Testis (tissue), 3 donors: ENCODE results near the gene UPK1A. TPM values are rescaled to one million over a fixed set of nuclear protein-coding genes. Genes with fewer than 3 reads are reported as not detected.
A peak's percentile ranks its signal among the peaks of the same experiment; 100 is the strongest.

Experiments
- DNase-seq: peaks from one replicate; pipeline ENCODE4 v3.0.0-alpha.2; 2019
- H3K27ac ChIP-seq, 2 donors: fragments of 200-600 bp; sonication (generic); one replicate each; pipeline ENCODE4 v1.5.1; 2019
- H3K27me3 ChIP-seq: fragments of 200-600 bp; sonication (generic); one replicate; pipeline ENCODE4 v1.5.1; 2019
- H3K36me3 ChIP-seq: fragments of 200-600 bp; sonication (generic); one replicate; pipeline ENCODE4 v1.5.1; 2017; ENCODE audit warnings: low read depth; ENCODE audit errors: missing control alignments
- H3K4me1 ChIP-seq: fragments of 200-600 bp; sonication (generic); one replicate; pipeline ENCODE4 v1.5.1; 2019
- H3K4me3 ChIP-seq, 2 donors: fragments of 200-600 bp; sonication (generic); one replicate each; pipeline ENCODE4 v1.5.1; 2017 to 2019
- H3K9me3 ChIP-seq: fragments of 200-600 bp; sonication (generic); one replicate; pipeline ENCODE4 v1.5.1; 2017
- POLR2A ChIP-seq: fragments of 450-650 bp; IDR thresholded peaks from one replicate; pipeline ENCODE4 v1.6.1; 2017; ENCODE audit warnings: antibody characterized with exemption, mild to moderate bottlenecking, moderate library complexity
- WGBS, 2 donors: methylation state at CpG; one replicate each; pipeline ENCODE4 v1.1.5; 2018; 5-methylcytosine and 5-hydroxymethylcytosine counted together
- intact Hi-C: fragments of 100-400 bp; cut with DNase I; formaldehyde crosslinking; loops from one replicate; pipeline ENCODE4 v1.15.1; 2023; ENCODE audit warnings: low total_unique reads
- polyA plus RNA-seq: library from polyadenylated mRNA; stranded (reverse); fragments of 350-450 nt; fragmentation: Illumina TruSeq; extraction: RNeasy Lipid Tissue Mini Kit (QIAGEN cat#74804); gene quantifications from one replicate; pipeline ENCODE4 v1.2.3, GENCODE V29; 2014; ENCODE audit warnings: low read depth, low replicate concordance; ENCODE audit not compliant: insufficient read depth
- total RNA-seq, 2 donors: library from RNA; depleted of rRNA; stranded (reverse); fragments of >200 nt; gene quantifications; one replicate each; pipeline ENCODE4 v1.2.3, GENCODE V29; 2016
- TF ChIP-seq, protein P1 (sequence below), 3 experiments: fragments of 450-650 bp in 2 of 3; fragments of 200-600 bp in 1 of 3; sonication (generic) in 1 of 3; IDR thresholded peaks; one replicate each; pipeline ENCODE4 v1.5.1; 2016 to 2019; ENCODE audit warnings: antibody characterized with exemption in 3 of 3, mild to moderate bottlenecking in 2 of 3, moderate library complexity in 1 of 3

UPK1A gene
- total and polyA plus RNA-seq, 3 donors from 2014 or later: 0.37 to 1.0 (median 0.47) TPM

DNA sequence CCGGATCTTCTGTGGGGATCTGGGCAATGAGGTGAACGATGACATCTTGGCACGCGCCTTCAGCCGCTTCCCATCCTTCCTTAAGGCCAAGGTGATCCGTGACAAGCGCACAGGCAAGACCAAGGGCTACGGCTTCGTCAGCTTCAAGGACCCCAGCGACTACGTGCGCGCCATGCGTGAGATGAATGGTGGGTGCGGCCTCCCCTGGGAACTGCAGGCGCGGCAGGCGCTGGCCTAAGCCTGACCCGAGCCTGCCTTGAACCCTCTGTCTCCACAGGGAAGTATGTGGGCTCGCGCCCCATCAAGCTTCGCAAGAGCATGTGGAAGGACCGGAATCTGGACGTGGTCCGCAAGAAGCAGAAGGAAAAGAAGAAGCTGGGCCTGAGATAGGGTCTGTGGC, 29.2 kb upstream of the UPK1A start:
- Histone ChIP-seq H3K36me3 (peaks cover 4% of the 10 kb centered on the region), H3K4me1 (no peaks in the 10 kb centered on the region), H3K4me3 (no peak overlapping the region), H3K9me3 (no peaks in the 10 kb centered on the region), H3K27ac (no peak overlapping the region), H3K27me3 (no peaks in the 10 kb centered on the region)
- TF ChIP-seq, protein P1, sequence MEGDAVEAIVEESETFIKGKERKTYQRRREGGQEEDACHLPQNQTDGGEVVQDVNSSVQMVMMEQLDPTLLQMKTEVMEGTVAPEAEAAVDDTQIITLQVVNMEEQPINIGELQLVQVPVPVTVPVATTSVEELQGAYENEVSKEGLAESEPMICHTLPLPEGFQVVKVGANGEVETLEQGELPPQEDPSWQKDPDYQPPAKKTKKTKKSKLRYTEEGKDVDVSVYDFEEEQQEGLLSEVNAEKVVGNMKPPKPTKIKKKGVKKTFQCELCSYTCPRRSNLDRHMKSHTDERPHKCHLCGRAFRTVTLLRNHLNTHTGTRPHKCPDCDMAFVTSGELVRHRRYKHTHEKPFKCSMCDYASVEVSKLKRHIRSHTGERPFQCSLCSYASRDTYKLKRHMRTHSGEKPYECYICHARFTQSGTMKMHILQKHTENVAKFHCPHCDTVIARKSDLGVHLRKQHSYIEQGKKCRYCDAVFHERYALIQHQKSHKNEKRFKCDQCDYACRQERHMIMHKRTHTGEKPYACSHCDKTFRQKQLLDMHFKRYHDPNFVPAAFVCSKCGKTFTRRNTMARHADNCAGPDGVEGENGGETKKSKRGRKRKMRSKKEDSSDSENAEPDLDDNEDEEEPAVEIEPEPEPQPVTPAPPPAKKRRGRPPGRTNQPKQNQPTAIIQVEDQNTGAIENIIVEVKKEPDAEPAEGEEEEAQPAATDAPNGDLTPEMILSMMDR (IDR thresholded peaks at IDR 0.05): no peak
- no peak for TF ChIP-seq POLR2A
- intact Hi-C loops: no loop called here
- WGBS, 2 donors: 90 to 98% methylated on average over 19 to 25 of the region's 25 CpGs
- no peak for DNase-seq

- H3K36me3 ChIP-seq: peaks cover 4% of the 10 kb centered on the region
- WGBS, 2 donors: 51 to 56% methylated on average over 6 of the region's 6 CpGs
- H3K27me3 ChIP-seq: no peaks in the 10 kb centered on the region
- H3K27ac ChIP-seq: no peak overlapping the region
- no peaks in the 10 kb centered on the region for H3K4me1 ChIP-seq
- DNase-seq: no peak
- TF ChIP-seq, protein P1 (IDR thresholded peaks at IDR 0.05): no peak
- TF ChIP-seq POLR2A: no peak
- intact Hi-C loops: no loop called here
- no peaks in the 10 kb centered on the region for H3K9me3 ChIP-seq
- H3K4me3 ChIP-seq: no peak overlapping the region
These were observed 27.0 kb upstream of the UPK1A start for GRCh38 chr19:35639321-35639639.

GRCh38 chr19:35639863-35640262, 26.5 kb upstream of the UPK1A start:
- Histone ChIP-seq H3K4me1 (no peaks in the 10 kb centered on the region), H3K27me3 (no peaks in the 10 kb centered on the region), H3K4me3 (no peak overlapping the region), H3K9me3 (no peaks in the 10 kb centered on the region), H3K27ac (no peak overlapping the region), H3K36me3 (peaks cover 4% of the 10 kb centered on the region)
- intact Hi-C loops: loop anchor here (10.0 kb wide), 1 partner anchor 95 kb away; the partner anchor contains the start of gene TMEM147
- TF ChIP-seq, protein P1 (IDR thresholded peaks at IDR 0.05): no peak
- no peak for TF ChIP-seq POLR2A
- no peak for DNase-seq
- WGBS, 2 donors: 85 to 88% methylated on average over 8 of the region's 8 CpGs

DNA sequence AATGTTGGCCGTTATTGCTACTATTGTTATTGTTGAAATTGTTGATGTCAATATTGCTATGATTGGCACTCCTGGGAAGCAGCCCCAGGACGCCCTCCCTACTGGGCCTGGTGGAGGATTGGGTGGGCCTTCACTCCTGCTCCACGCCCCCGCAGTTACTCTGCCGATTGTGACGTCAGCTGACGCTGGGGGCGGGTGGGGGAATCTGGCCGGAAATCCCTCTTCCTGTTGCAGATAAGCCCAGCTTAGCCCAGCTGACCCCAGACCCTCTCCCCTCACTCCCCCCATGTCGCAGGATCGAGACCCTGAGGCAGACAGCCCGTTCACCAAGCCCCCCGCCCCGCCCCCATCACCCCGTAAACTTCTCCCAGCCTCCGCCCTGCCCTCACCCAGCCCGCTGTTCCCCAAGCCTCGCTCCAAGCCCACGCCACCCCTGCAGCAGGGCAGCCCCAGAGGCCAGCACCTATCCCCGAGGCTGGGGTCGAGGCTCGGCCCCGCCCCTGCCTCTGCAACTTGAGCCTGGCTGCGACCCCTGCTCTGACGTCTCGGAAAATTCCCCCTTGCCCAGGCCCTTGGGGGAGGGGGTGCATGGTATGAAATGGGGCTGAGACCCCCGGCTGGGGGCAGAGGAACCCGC, 24.7 kb upstream of the UPK1A start, which contains the start of gene ETV2:
TSS of gene ETV2 (plus strand) at position 231 of the 637 bp plus-strand sequence. CDS start 716 bp downstream, outside the sequence.
- no peaks in the 10 kb centered on the region for H3K9me3 ChIP-seq
- H3K27ac ChIP-seq: no peak within 1 kb of the TSS
- DNase-seq: peak; percentile 54
- 23% methylated on average over 22 to 27 of the region's 28 CpGs for WGBS, 2 donors
- H3K27me3 ChIP-seq: no peaks in the 10 kb centered on the region
- H3K36me3 ChIP-seq: no peaks in the 10 kb centered on the region
- H3K4me1 ChIP-seq: no peaks in the 10 kb centered on the region
- TF ChIP-seq POLR2A: no peak
- TF ChIP-seq, protein P1 (IDR thresholded peaks at IDR 0.05): no peak
- intact Hi-C loops: loop anchor here (10.0 kb wide), 1 partner anchor 97 kb away; the partner anchor contains the start of gene TMEM147
- peak within 1 kb of the TSS in 1 of 2 donors; percentile 20 for H3K4me3 ChIP-seq

DNA sequence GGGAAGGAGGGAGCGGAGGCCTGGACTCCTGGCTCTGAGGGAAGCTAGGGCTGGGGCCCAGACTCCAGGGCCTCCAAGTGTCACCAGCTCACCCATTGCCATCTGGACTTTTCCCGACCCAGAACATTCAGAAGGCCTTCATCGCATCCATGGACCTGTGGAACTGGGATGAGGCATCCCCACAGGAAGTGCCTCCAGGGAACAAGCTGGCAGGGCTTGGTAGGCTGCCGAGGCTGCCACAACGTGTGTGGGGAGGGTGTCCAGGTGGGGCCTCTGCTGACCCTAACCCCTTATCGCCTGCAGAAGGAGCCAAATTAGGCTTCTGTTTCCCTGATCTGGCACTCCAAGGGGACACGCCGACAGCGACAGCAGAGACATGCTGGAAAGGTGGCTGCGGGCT, 24.0 kb upstream of the UPK1A start:
- Histone ChIP-seq H3K27me3 (no peaks in the 10 kb centered on the region), H3K4me3 (no peak overlapping the region), H3K36me3 (no peaks in the 10 kb centered on the region), H3K9me3 (no peaks in the 10 kb centered on the region), H3K27ac (no peak overlapping the region), H3K4me1 (no peaks in the 10 kb centered on the region)
- DNase-seq: no peak
- no peak for TF ChIP-seq POLR2A
- TF ChIP-seq, protein P1 (IDR thresholded peaks at IDR 0.05): no peak
- intact Hi-C loops: loop anchor here (10.0 kb wide), 1 partner anchor 98 kb away; the partner anchor contains the start of gene TMEM147
- WGBS, 2 donors: 52 to 57% methylated on average over 4 to 10 of the region's 10 CpGs
